Measurements from ENCODE around the gene PF4V1. TPM values are rescaled to one million over a fixed set of nuclear protein-coding genes. Genes with fewer than 3 reads are reported as not detected.

PF4V1 gene
- total and polyA plus RNA-seq, 9 donors = 0.27 to 0.40 (median 0.31) TPM; not detected in 6

GRCh38 chr4:73902038-73902637 is 49.0 kb downstream of the PF4V1 start:
- Histone ChIP-seq H3K4me1 (ENCODE audit: control insufficient read depth, insufficient read depth, low read length) (no peaks in the 10 kb centered on the region), H3K36me3 (ENCODE audit: control insufficient read depth, insufficient read depth, low read length) (no peaks in the 10 kb centered on the region), H3K4me3 (ENCODE audit: low read length) (no peak overlapping the region), H3K27ac (ENCODE audit: low read length) (no peak overlapping the region), H3K9me3 (replicated peaks; ENCODE audit: control insufficient read depth, low read depth, low read length) (no peaks in the 10 kb centered on the region), H3K27me3 (ENCODE audit: control insufficient read depth, insufficient read depth, low read length) (no peaks in the 10 kb centered on the region)
- no peak for DNase-seq
- WGBS (ENCODE audit: insufficient coverage) = 100% methylated on average over 1 of the region's 1 CpG

- H3K36me3 ChIP-seq (ENCODE audit: control insufficient read depth, insufficient read depth, low read length) = no peaks in the 10 kb centered on the region
- 0% methylated on average over 1 of the region's 3 CpGs for WGBS (ENCODE audit: insufficient coverage)
- no peaks in the 10 kb centered on the region for H3K4me1 ChIP-seq (ENCODE audit: control insufficient read depth, insufficient read depth, low read length)
- H3K9me3 ChIP-seq (replicated peaks; ENCODE audit: control insufficient read depth, low read depth, low read length) = no peaks in the 10 kb centered on the region
- no peak overlapping the region for H3K4me3 ChIP-seq (ENCODE audit: low read length)
- no peak overlapping the region for H3K27ac ChIP-seq (ENCODE audit: low read length)
- H3K27me3 ChIP-seq (ENCODE audit: control insufficient read depth, insufficient read depth, low read length) = no peaks in the 10 kb centered on the region
- no peak for DNase-seq
These were observed 49.9 kb downstream of the PF4V1 start for GRCh38 chr4:73902817-73903547.

Other genes with a start within 250 kb of the PF4V1 start
- gene RASSF6, start 232.9 kb upstream of the PF4V1 start, total RNA-seq = 0.04 TPM
- under 1 TPM in 5 of 8 donors, not detected in 3; 0.15 to 0.72 (median 0.37) TPM for gene RASSF6, start 232.9 kb upstream of the PF4V1 start, polyA plus RNA-seq (ENCODE audit: insufficient read depth in 1 of 8, insufficient read length in 8 of 8, low replicate concordance in 1 of 8)
- gene CXCL8, start 112.7 kb upstream of the PF4V1 start, total RNA-seq = 4.0 TPM
- 10 to 100 TPM in 1 of 8 donors, 1 to 10 TPM in 7; 1.2 to 10.7 (median 3.2) TPM for gene CXCL8, start 112.7 kb upstream of the PF4V1 start, polyA plus RNA-seq (ENCODE audit: insufficient read depth in 1 of 8, insufficient read length in 8 of 8, low replicate concordance in 1 of 8)
- not detected for gene CXCL6, start 16.6 kb upstream of the PF4V1 start, total RNA-seq
- gene CXCL6, start 16.6 kb upstream of the PF4V1 start, polyA plus RNA-seq (ENCODE audit: insufficient read depth in 1 of 8, insufficient read length in 8 of 8, low replicate concordance in 1 of 8) = under 1 TPM in 5 of 8 donors, not detected in 3; 0.09 to 0.26 (median 0.20) TPM
- gene CXCL1, start 16.1 kb downstream of the PF4V1 start, total RNA-seq = 0.13 TPM
- gene CXCL1, start 16.1 kb downstream of the PF4V1 start, polyA plus RNA-seq (ENCODE audit: insufficient read depth in 1 of 8, insufficient read length in 8 of 8, low replicate concordance in 1 of 8) = 1 to 10 TPM in 1 of 8 donors, under 1 TPM in 6, not detected in 1; 0.13 to 1.2 (median 0.41) TPM
- gene PF4, start 128.7 kb downstream of the PF4V1 start, total RNA-seq = 0.62 TPM
- gene PF4, start 128.7 kb downstream of the PF4V1 start, polyA plus RNA-seq (ENCODE audit: insufficient read depth in 1 of 8, insufficient read length in 8 of 8, low replicate concordance in 1 of 8) = 1 to 10 TPM; 1.1 to 3.3 (median 1.6) TPM
- gene PPBP, start 134.9 kb downstream of the PF4V1 start, total RNA-seq = 4.5 TPM
- gene PPBP, start 134.9 kb downstream of the PF4V1 start, polyA plus RNA-seq (ENCODE audit: insufficient read depth in 1 of 8, insufficient read length in 8 of 8, low replicate concordance in 1 of 8) = 1 to 10 TPM; 1.5 to 8.2 (median 4.2) TPM
- 0.04 TPM for gene CXCL5, start 145.4 kb downstream of the PF4V1 start, total RNA-seq
- gene CXCL5, start 145.4 kb downstream of the PF4V1 start, polyA plus RNA-seq (ENCODE audit: insufficient read depth in 1 of 8, insufficient read length in 8 of 8, low replicate concordance in 1 of 8) = under 1 TPM; 0.05 to 0.32 (median 0.15) TPM
- 0.18 TPM for gene CXCL3, start 185.4 kb downstream of the PF4V1 start, total RNA-seq
- gene CXCL3, start 185.4 kb downstream of the PF4V1 start, polyA plus RNA-seq (ENCODE audit: insufficient read depth in 1 of 8, insufficient read length in 8 of 8, low replicate concordance in 1 of 8) = under 1 TPM in 6 of 8 donors, not detected in 2; 0.17 to 0.84 (median 0.27) TPM
- 0.66 TPM for gene CXCL2, start 245.9 kb downstream of the PF4V1 start, total RNA-seq
- gene CXCL2, start 245.9 kb downstream of the PF4V1 start, polyA plus RNA-seq (ENCODE audit: insufficient read depth in 1 of 8, insufficient read length in 8 of 8, low replicate concordance in 1 of 8) = 1 to 10 TPM in 6 of 8 donors, under 1 TPM in 2; 0.44 to 2.1 (median 1.4) TPM

All from muscle of leg (tissue), 11 donors.